IPS-18c (cell line): ENCODE results near the gene ITGA11.

Source experiments
- H3K4me3 ChIP-seq: 2 replicates; pipeline ENCODE4 v1.7.0; 2013; ENCODE audit warnings: low read depth, mild to moderate bottlenecking, low read length, moderate library complexity; ENCODE audit not compliant: insufficient read depth
- H3K9me3 ChIP-seq: one replicate; pipeline ENCODE4 v1.6.1; 2013; ENCODE audit warnings: mild to moderate bottlenecking, low read length, moderate library complexity; ENCODE audit not compliant: control insufficient read depth, insufficient read depth

The ITGA11 gene

DNA sequence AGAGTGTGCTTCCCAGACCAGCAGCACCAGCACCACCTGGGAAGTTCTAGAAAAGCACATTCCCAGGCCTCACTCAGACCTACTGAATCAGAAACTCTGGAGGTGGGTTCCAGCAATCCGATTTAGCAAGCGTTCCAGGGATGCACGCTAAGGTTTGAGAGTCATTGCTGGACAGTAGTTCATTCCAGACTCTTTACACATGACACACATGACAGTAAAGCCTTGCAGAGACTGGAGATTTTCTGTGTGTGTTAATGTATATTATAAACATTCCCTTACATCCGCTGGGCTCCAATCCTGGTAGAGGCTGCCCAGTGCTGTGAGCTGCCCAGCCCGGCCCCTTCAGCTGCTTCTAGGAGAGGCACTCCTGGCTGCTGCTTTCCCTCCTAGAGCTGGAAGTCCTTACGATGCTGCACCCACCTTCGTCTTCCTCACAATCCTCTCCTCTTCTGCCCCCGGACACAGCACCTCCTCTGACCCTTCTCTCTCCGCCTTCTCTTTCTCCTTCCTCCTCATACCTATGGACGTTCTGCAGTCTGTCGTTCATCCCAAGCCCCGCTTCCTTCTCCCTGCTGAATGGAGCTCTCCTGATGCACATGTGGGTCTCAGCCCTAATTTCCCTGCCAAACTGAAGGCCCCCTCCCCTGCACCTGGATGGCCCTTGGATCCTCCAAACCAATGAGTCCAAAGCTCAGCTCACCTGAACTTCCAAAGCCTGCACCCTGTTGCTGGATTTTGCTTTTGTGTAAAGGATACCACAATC lies 44.4 kb downstream of the ITGA11 start:
- Histone ChIP-seq H3K4me3 (no peak overlapping the region), H3K9me3 (no peaks in the 10 kb centered on the region)

- Histone ChIP-seq H3K9me3 (no peaks in the 10 kb centered on the region), H3K4me3 (no peak overlapping the region)
Measured at GRCh38 chr15:68386587-68387288, 45.2 kb downstream of the ITGA11 start.

GRCh38 chr15:68385671-68386586 lies 46.0 kb downstream of the ITGA11 start:
- no peak overlapping the region for H3K4me3 ChIP-seq
- H3K9me3 ChIP-seq, result no peaks in the 10 kb centered on the region

DNA sequence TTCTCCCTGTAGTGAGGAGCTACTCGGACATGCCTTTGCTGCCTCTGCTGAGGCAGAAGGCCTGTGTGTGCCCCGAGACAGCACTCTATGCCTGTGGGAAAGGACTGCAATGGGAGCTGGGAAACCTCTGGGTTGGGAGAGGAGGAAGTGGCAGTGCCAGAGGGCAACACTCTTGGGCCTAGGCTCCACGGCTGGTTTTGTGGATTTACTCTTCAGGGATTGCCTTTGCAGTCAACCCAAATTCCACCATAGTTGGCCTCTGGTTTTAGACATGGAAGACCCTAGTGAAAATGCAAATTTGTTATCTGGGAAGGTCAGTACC lies 46.8 kb downstream of the ITGA11 start:
- H3K9me3 ChIP-seq, result no peaks in the 10 kb centered on the region
- no peak overlapping the region for H3K4me3 ChIP-seq

GRCh38 chr15:68384451-68385239 lies 47.3 kb downstream of the ITGA11 start:
- H3K9me3 ChIP-seq, result no peaks in the 10 kb centered on the region

DNA sequence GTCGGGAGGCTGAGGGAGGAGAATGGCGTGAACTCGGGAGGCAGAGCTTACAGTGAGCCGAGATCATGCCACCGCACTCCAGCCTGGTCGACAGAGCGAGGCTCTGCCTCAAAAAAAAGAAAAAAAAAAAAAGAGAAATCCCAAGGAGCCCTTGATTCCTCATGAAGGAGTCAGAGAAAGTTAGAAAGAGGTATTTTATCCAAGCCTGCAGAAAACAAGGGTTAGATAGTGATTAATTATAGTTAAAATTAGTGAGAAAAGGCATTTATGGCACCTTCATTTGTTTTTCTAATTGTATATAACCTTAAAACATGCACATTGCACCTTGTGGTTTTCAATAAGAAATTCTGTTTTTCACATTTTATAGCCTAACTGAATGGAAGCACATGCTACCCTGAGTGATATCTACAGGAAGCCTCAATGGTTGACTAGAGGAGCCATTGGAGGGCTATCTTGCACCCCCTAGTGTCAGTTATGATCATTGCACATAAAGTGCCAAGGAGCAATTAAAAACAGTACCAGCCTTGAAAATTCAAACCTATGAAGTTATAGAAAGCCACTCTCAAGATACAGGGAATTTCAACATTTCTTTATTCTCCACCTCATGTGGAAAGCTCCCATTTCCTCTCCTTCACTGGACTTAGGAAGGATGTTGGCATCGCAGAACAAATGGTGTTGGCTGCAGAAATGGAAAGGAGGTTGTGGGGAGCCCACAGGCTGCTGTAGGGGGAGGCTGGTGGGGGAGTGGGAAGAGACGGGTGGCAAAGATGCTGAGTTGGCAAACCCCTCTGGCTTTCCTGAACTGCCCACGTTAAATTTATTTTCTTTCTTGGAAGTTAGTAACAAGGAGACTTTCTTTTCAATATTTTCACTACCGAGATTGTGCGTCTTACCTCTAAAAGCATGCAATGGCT lies 48.5 kb downstream of the ITGA11 start:
- H3K9me3 ChIP-seq, result no peaks in the 10 kb centered on the region
- H3K4me3 ChIP-seq, result no peak overlapping the region

More at GRCh38 chr15:68384451-68385239, 47.3 kb downstream of the ITGA11 start:
- no peak overlapping the region for H3K4me3 ChIP-seq

- H3K9me3 ChIP-seq, result no peaks in the 10 kb centered on the region
Measured at GRCh38 chr15:68382286-68383007, 49.5 kb downstream of the ITGA11 start.

GRCh38 chr15:68380456-68380855 lies 51.5 kb downstream of the ITGA11 start:
- no peaks in the 10 kb centered on the region for H3K9me3 ChIP-seq
- H3K4me3 ChIP-seq, result no peak overlapping the region

More at GRCh38 chr15:68382286-68383007, 49.5 kb downstream of the ITGA11 start:
- no peak overlapping the region for H3K4me3 ChIP-seq

- Histone ChIP-seq H3K4me3 (no peak overlapping the region), H3K9me3 (no peaks in the 10 kb centered on the region)
Measured at GRCh38 chr15:68379759-68380290, 52.1 kb downstream of the ITGA11 start.

DNA sequence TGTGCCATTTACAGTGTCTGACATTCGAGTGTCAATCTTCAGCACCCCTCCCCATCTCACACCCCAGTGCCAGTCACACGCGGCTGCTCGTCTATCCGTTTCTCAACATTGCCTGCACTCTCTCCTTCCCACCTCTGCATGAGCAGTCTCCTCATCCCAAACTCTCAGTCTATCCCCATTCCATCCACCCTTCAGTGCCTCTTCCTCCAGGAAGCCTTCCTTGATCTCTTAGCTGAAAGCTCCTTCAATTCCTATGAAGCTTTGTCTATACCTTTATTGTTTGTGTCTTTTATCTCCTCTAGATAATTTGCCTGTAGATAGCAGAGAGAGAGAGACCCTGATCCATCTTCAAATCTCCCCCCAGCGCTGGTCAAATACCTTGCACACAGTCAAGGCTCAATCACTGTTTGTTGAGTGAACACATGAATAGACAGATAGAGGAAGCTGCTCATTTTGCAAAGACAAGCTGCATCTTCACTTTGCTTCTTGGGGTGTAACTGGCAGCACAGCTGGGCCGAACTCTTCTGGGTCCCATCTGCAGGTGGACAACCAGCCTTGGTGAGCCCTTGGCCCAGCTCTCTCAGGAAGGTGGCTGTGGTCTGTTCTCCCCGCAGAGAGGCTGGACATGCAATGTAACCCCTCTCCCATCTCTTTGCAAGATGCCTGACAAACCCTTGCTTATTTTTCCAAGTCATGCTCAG lies 52.8 kb downstream of the ITGA11 start:
- Histone ChIP-seq H3K4me3 (no peak overlapping the region), H3K9me3 (no peaks in the 10 kb centered on the region)

DNA sequence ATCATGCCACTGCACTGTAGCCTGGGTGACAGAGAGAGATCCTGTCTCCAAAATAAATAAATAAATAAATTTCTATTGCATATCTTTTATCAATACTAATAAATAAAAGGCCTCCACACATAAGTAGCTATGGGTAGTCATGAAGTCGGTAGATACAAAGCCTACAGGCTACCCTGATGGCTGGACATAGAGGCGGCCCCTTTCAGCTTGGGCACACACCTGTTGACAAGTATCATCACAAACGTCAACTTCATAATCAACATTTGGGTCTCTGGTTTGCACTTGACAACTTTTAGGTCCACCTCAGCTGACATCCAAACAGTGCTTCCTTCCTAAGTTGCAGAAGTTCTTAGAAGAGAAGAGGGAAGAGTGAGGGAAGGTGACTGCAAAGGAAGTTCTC lies 53.4 kb downstream of the ITGA11 start:
- H3K9me3 ChIP-seq, result no peaks in the 10 kb centered on the region

DNA sequence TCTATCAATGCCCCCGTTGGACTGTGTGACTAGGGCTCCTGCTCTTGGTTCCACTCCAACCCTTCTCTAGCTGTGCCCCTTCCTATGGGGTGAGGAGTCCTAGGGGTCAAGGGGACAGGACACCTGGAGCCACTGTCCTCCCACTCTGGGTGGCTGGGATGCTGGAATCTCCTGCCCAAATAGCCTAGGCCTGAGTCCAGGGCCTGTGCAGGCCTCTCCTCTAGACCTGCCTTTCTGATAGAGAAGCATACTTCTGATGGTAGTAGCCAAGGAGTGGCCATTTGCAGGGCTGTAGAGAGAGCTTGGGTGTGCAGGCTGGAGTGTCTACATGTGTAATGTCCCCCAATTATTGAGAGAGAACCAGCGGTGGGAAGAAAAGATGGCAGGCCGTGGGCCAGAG lies 54.2 kb downstream of the ITGA11 start:
- Histone ChIP-seq H3K9me3 (no peaks in the 10 kb centered on the region), H3K4me3 (no peak overlapping the region)

More for the DNA sequence above, 53.4 kb downstream of the ITGA11 start:
- H3K4me3 ChIP-seq, result no peak overlapping the region

DNA sequence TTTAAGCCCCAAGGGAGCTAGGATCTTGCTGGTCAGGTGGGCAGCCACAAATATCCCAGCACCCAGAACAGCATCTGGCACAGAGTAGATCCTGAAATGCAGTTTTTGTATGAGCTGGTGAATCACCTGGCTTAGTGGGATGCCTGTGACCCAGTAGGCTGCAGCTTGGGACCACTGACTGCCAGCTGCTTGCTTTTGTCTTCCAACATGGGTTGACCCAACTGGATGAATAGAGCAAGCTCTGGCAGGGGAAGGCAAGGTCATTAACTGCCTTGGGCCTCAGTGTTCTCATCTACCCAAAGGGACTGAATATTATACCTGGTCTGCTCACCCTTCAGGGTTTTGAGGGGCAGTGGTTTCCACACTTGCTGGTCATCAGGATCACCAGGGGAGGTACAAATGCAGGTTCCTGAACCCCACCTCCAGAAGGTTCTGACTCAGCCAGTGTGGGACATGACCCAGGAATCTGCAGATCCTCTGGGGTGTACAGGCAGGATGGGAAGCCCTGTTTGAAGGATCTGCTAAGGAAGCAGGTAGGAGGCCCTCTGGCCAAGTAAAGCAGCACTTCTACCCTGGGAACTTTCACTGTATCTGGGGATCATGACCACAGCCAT lies 55.4 kb downstream of the ITGA11 start:
- H3K4me3 ChIP-seq, result no peak overlapping the region
- H3K9me3 ChIP-seq, result no peaks in the 10 kb centered on the region

DNA sequence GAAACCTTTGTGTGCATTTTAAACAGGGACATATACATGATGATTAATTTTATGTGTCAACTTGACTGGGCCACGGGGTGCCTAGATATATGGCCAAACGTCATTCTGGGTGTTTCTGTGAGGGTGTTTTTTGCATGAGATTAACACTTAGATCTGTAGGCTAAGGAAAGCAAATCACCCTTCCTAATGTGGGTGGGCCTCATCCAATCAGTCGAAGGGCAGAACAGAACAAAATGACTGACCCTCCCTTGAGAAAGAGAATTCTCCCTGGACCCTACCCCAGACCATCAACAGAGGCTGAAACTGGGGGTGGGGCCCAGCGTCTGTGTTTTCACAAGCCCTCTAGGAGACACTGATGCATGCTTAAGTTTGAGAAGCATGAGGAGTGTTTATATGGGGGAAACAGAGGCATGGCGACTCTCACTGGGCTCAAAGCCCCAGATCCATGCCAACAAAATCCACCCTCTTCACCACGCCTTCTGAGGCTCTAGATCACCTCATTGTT lies 56.2 kb downstream of the ITGA11 start:
- Histone ChIP-seq H3K4me3 (no peak overlapping the region), H3K9me3 (no peaks in the 10 kb centered on the region)
